K562 (cell line): ENCODE data around the gene PFN2. TPM values are rescaled to one million over a fixed set of nuclear protein-coding genes. Genes with fewer than 3 reads are reported as not detected.

Experiments
- ATAC-seq: fragments of 200-7000 bp; cut with Tn5 transposase; 3 replicates; pipeline ENCODE4 v1.9.1; 2020; ENCODE audit warnings: moderate library complexity
- BruUV-seq: library from RNA; stranded (reverse); fragments of 400-500 nt; replicated peaks from 2 replicates; lab custom pipeline; 2021; lab: Mats Ljungman, UMichigan
- CTCF ChIA-PET: fragments of 300-600 bp; formaldehyde crosslinking; extraction: SDS; loops from one replicate; lab custom pipeline; 2021; ENCODE audit warnings: low intra/inter-chr PET ratio; lab: Yijun Ruan, JAX
- POLR2A ChIA-PET: fragments of 300-600, 350-650 bp; sonication (Branson Sonifier 250); formaldehyde crosslinking; extraction: SDS; loops from one replicate; lab custom pipeline; 2021; ENCODE audit warnings: antibody characterized with exemption, inconsistent platforms; lab: Yijun Ruan, JAX
- DNase-seq, 4 experiments: peaks; one replicate each; pipeline versions ENCODE4 v3.0.0 to v3.0.0-alpha.2; 2011 to 2018; ENCODE audit warnings: low spot score in 3 of 4, mixed read lengths in 3 of 4; ENCODE audit errors: extremely low read depth in 1 of 4
- FAIRE-seq: peaks from 2 replicates; lab custom pipeline; 2011; peaks lifted over from hg19 to GRCh38; lab: Jason Lieb, UNC
- H2AFZ ChIP-seq: 2 replicates; pipeline ENCODE4 v1.6.0; 2011; ENCODE audit warnings: low read depth, low read length, control low read depth, inconsistent platforms
- H3K27ac ChIP-seq: fragments of 200-600 bp; 3 replicates; pipeline ENCODE4 v1.8.0; 2011; ENCODE audit warnings: low read depth, mild to moderate bottlenecking, control low read depth, inconsistent platforms, low read length, moderate library complexity, mixed read lengths; ENCODE audit errors: extremely low read depth
- H3K27me3 ChIP-seq, 2 experiments: fragments of 300-600 bp in 1 of 2; 2 replicates in 1 of 2; 3 replicates in 1 of 2; pipeline versions ENCODE4 v1.6.0 to v1.8.0; 2011; ENCODE audit warnings: inconsistent platforms in 2 of 2, low read length in 2 of 2, mild to moderate bottlenecking in 1 of 2, mixed read lengths in 1 of 2, moderate library complexity in 1 of 2; ENCODE audit not compliant: control insufficient read depth in 2 of 2, insufficient read depth in 2 of 2
- H3K36me3 ChIP-seq: fragments of 300-600 bp; 3 replicates; pipeline ENCODE4 v1.8.0; 2011; ENCODE audit warnings: mild to moderate bottlenecking, low read length, inconsistent platforms; ENCODE audit not compliant: control insufficient read depth, insufficient read depth
- H3K4me1 ChIP-seq, 2 experiments: fragments of 200-600 bp in 1 of 2; replicated peaks in 1 of 2; 2 replicates in 1 of 2; 3 replicates in 1 of 2; pipeline versions ENCODE4 v1.5.1 to v1.8.0; 2011; ENCODE audit warnings: inconsistent platforms in 2 of 2, low read length in 2 of 2, mild to moderate bottlenecking in 1 of 2, mixed read lengths in 1 of 2, moderate library complexity in 1 of 2; ENCODE audit not compliant: control insufficient read depth in 2 of 2, insufficient read depth in 2 of 2
- H3K4me2 ChIP-seq: 2 replicates; pipeline ENCODE4 v1.6.1; 2011; ENCODE audit warnings: low read length, control low read depth, inconsistent platforms, mixed read lengths; ENCODE audit not compliant: insufficient read depth
- H3K4me3 ChIP-seq: fragments of 200-600 bp; sonication (generic), shearing (Covaris generic); 2 replicates; pipeline ENCODE4 v1.5.1; 2016; ENCODE audit warnings: control low read depth, inconsistent platforms
- H3K79me2 ChIP-seq: fragments of 200-600 bp; 3 replicates; pipeline ENCODE4 v1.8.0; 2011; ENCODE audit warnings: low read length, inconsistent platforms; ENCODE audit not compliant: control insufficient read depth, insufficient read depth
- H3K9ac ChIP-seq, 2 experiments: 2 replicates each; pipeline versions ENCODE4 v1.6.0 to v1.6.1; 2011; ENCODE audit warnings: low read depth in 2 of 2, low read length in 2 of 2, control low read depth in 1 of 2, inconsistent platforms in 1 of 2, mild to moderate bottlenecking in 1 of 2, mixed read lengths in 1 of 2; ENCODE audit not compliant: insufficient read depth in 1 of 2
- H3K9me1 ChIP-seq: one replicate; pipeline ENCODE4 v1.6.0; 2011; ENCODE audit warnings: inconsistent platforms, mild to moderate bottlenecking, low read length, moderate library complexity; ENCODE audit not compliant: control insufficient read depth, insufficient read depth
- H3K9me3 ChIP-seq: replicated peaks from 2 replicates; pipeline ENCODE4 v1.5.1; 2011; ENCODE audit warnings: low read depth, low read length, inconsistent platforms; ENCODE audit not compliant: control insufficient read depth, insufficient read depth
- H4K20me1 ChIP-seq: replicated peaks from 2 replicates; pipeline ENCODE4 v1.6.1; 2011; ENCODE audit warnings: low read length, inconsistent platforms, mixed read lengths; ENCODE audit not compliant: control insufficient read depth, insufficient read depth
- BCLAF1 ChIP-seq, 2 experiments: fragments of 450-650 bp in 1 of 2; IDR thresholded peaks; 2 replicates each; pipeline ENCODE4 v1.6.1; 2011 to 2017; ENCODE audit warnings: low read depth in 2 of 2, antibody characterized with exemption in 1 of 2, borderline replicate concordance in 1 of 2, low read length in 1 of 2, mild to moderate bottlenecking in 1 of 2, mixed read lengths in 1 of 2; ENCODE audit not compliant: control insufficient read depth in 1 of 2
- BRD9 ChIP-seq: fragments of 450-650 bp; IDR thresholded peaks from 2 replicates; pipeline ENCODE4 v1.6.1; 2018; ENCODE audit warnings: low read depth; ENCODE audit not compliant: partially characterized antibody
- ETV1 ChIP-seq: fragments of 450-650 bp; conservative IDR thresholded peaks from 2 replicates; pipeline ENCODE4 v1.6.1; 2016; ENCODE audit warnings: missing genetic modification characterization, control low read depth, low read depth, missing compliant biosample characterization
- HDAC8 ChIP-seq: fragments of 450-650 bp; IDR thresholded peaks from 2 replicates; pipeline ENCODE4 v1.6.1; 2016; ENCODE audit warnings: mild to moderate bottlenecking, missing genetic modification characterization, moderate library complexity, missing compliant biosample characterization
- HNRNPL ChIP-seq: fragments of 200-400 bp; formaldehyde crosslinking; IDR thresholded peaks from 2 replicates; pipeline ENCODE4 v1.6.1; 2017; ENCODE audit warnings: low read depth, mild to moderate bottlenecking, low read length
- KDM2B ChIP-seq: fragments of 250-450 bp; sonication (Bioruptor Pico); IDR thresholded peaks from 2 replicates; pipeline ENCODE4 v1.8.0; 2021; ENCODE audit warnings: mild to moderate bottlenecking, moderate library complexity
- MCM2 ChIP-seq: fragments of 450-650 bp; IDR thresholded peaks from 2 replicates; pipeline ENCODE4 v1.6.1; 2017; ENCODE audit warnings: low read depth, mild to moderate bottlenecking
- MXI1 ChIP-seq: IDR thresholded peaks from 2 replicates; pipeline ENCODE4 v1.6.1; 2011; ENCODE audit warnings: low read depth, mild to moderate bottlenecking, improper control_type of control experiment, low read length
- POLR2B ChIP-seq: fragments of 450-650 bp; IDR thresholded peaks from 2 replicates; pipeline ENCODE4 v1.6.1; 2018; ENCODE audit warnings: low read depth; ENCODE audit not compliant: partially characterized antibody
- SIRT6 ChIP-seq: IDR thresholded peaks from one replicate; pipeline ENCODE4 v1.6.1; 2012; ENCODE audit warnings: low read depth, mild to moderate bottlenecking, control low read depth, inconsistent platforms, low read length, moderate library complexity
- SRSF9 ChIP-seq: fragments of 200-400 bp; formaldehyde crosslinking; IDR thresholded peaks from 2 replicates; pipeline ENCODE4 v1.6.1; 2017; ENCODE audit warnings: low read depth, low read length, borderline replicate concordance
- TAF7 ChIP-seq: fragments of 450-650 bp; IDR thresholded peaks from 2 replicates; pipeline ENCODE4 v1.6.1; 2016; ENCODE audit warnings: missing genetic modification characterization, missing compliant biosample characterization
- ZNF133 ChIP-seq: fragments of 250-450 bp; sonication (Bioruptor Pico); IDR thresholded peaks from 2 replicates; pipeline ENCODE4 v1.4.0; 2020; ENCODE audit warnings: mild to moderate bottlenecking
- ZNF589 ChIP-seq: fragments of 200-800 bp; sonication (Bioruptor generic); IDR thresholded peaks from 2 replicates; pipeline ENCODE4 v1.6.1; 2016; ENCODE audit warnings: low read depth, missing genetic modification characterization, missing compliant biosample characterization
- WGBS: fragments of 100-300 bp; shearing (Covaris generic); methylation state at CpG from one replicate; pipeline ENCODE4 v1.1.6; 2016; ENCODE audit warnings: low coverage, mixed read lengths; ENCODE audit not compliant: insufficient coverage; ENCODE audit errors: missing lambda C conversion rate; 5-methylcytosine and 5-hydroxymethylcytosine counted together
- in situ Hi-C: fragments of 300-500 bp; cut with MboI; formaldehyde crosslinking; loops from 4 replicates; pipeline ENCODE4 v1.15.0; 2018; ENCODE audit warnings: inconsistent platforms, mixed read lengths
- intact Hi-C: fragments of 100-400 bp; cut with micrococcal nuclease; formaldehyde crosslinking; loops from 2 replicates; pipeline ENCODE4 v1.14.2; 2022
- polyA plus RNA-seq, 8 experiments: library from polyadenylated mRNA; depleted of rRNA in 4 of 8; stranded (reverse) in 5 of 8; unstranded in 3 of 8; fragments of >200 nt; fragmentation: Nextera tagmentation in 2 of 8; fragmentation: Illumina TruSeq in 1 of 8; extraction: Ambion mirVana in 2 of 8; extraction: Trizol in 1 of 8; gene quantifications; 2 replicates each; pipeline versions ENCODE4 v1.2.1 to v1.2.3, GENCODE V29; 2011 to 2014; ENCODE audit warnings: inconsistent platforms in 1 of 8, missing spikeins in 1 of 8
- total RNA-seq, 7 experiments: library from RNA; depleted of rRNA in 6 of 7; stranded (reverse); fragments of >200 nt in 6 of 7; fragmentation: Illumina TruSeq in 2 of 7; extraction: Trizol in 2 of 7; gene quantifications; 2 replicates each; pipeline versions ENCODE4 v1.2.1 to v1.2.3, GENCODE V29; 2011 to 2021; ENCODE audit warnings: low replicate concordance in 1 of 7

Gene PFN2
- total and polyA plus RNA-seq, 9 of the 15 experiments (the other 6 are each of a cell fraction or from before 2014, with no cell fraction given) = 0.14 to 0.86 (median 0.35) TPM

DNA sequence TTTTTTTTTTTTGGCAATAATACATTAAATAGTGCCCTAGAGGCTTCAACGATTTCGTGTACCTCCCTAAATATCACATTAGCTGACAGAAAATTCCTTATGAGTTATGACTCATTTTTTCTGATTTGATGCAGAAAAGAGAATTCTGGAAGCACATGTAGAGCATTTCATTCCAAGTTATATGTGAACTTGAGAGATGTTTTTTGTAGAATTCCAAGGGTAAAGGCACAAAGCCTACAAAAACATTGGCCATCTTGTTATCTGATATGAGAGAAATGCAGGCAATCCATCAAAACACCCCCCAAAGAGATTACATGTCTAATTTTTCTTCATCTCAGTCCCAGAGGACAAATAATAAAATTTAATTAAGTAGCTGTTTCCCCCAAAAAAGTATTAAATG is 6.7 kb upstream of the PFN2 start:
- intact Hi-C loops = no loop called here
- CTCF ChIA-PET = no interaction called here
- ATAC-seq = no peak

More for the DNA sequence above, 6.7 kb upstream of the PFN2 start:
- H3K27me3 ChIP-seq = no peaks in the 10 kb centered on the region
- 0% methylated on average over 2 of the region's 2 CpGs for WGBS
- H3K36me3 ChIP-seq = no peaks in the 10 kb centered on the region
- BruUV-seq = no TSS peak
- H2AFZ ChIP-seq = no peak overlapping the region
- FAIRE-seq = no peak
- no peak for DNase-seq
- POLR2A ChIA-PET = interaction anchor here (0.6 kb wide), 1 partner anchor 9 kb away, joined by 3 read pairs; no protein-coding TSS in a partner anchor
- no peaks in the 10 kb centered on the region for H3K9me1 ChIP-seq
- no peak overlapping the region for H3K27ac ChIP-seq
- H3K9ac ChIP-seq = no peak overlapping the region
- no peak overlapping the region for H3K4me2 ChIP-seq
- in situ Hi-C loops = loop anchor here (10.0 kb wide), 1 partner anchor 237 kb away; no protein-coding TSS in a partner anchor
- TF ChIP-seq SIRT6 (no peak), BCLAF1 (IDR thresholded peaks at IDR 0.05; ENCODE audit: borderline replicate concordance in 1 of 2, control insufficient read depth in 1 of 2, low read depth in 2 of 2, low read length in 1 of 2) (no peak), SRSF9 (no peak), MCM2 (no peak), HDAC8 (tag) (no peak), HNRNPL (no peak), KDM2B (CRISPR knock-in tag) (no peak), MXI1 (no peak), ZNF133 (CRISPR knock-in tag) (no peak), TAF7 (tag) (no peak), BRD9 (no peak), POLR2B (no peak), ETV1 (tag) (no peak), ZNF589 (CRISPR knock-in tag) (no peak)
- TF ChIP-seq, all 486 proteins: peak for 0
- Histone ChIP-seq H3K4me1 (no peaks in the 10 kb centered on the region), H3K79me2 (no peaks in the 10 kb centered on the region), H4K20me1 (no peaks in the 10 kb centered on the region), H3K4me3 (no peak overlapping the region), H3K9me3 (no peaks in the 10 kb centered on the region)
